Esophagus mucosa (tissue), 1 donor: ENCODE results near the gene KIRREL3. TPM values are rescaled to one million over a fixed set of nuclear protein-coding genes. Genes with fewer than 3 reads are reported as not detected.
A peak's percentile ranks its signal among the peaks of the same experiment; 100 is the strongest.

Experiments
- ATAC-seq: fragments of 200-7000 bp; cut with Tn5 transposase; one replicate; pipeline ENCODE4 v1.9.1; 2020
- total RNA-seq: library from RNA; stranded (reverse); gene quantifications from one replicate; pipeline ENCODE4 v1.2.4, GENCODE V29; 2023
- donor health status: DM: yes; HTN: yes; CAD: no.

The KIRREL3 gene
- total RNA-seq, 1 donor from 2014 or later, result 0.36 TPM

DNA sequence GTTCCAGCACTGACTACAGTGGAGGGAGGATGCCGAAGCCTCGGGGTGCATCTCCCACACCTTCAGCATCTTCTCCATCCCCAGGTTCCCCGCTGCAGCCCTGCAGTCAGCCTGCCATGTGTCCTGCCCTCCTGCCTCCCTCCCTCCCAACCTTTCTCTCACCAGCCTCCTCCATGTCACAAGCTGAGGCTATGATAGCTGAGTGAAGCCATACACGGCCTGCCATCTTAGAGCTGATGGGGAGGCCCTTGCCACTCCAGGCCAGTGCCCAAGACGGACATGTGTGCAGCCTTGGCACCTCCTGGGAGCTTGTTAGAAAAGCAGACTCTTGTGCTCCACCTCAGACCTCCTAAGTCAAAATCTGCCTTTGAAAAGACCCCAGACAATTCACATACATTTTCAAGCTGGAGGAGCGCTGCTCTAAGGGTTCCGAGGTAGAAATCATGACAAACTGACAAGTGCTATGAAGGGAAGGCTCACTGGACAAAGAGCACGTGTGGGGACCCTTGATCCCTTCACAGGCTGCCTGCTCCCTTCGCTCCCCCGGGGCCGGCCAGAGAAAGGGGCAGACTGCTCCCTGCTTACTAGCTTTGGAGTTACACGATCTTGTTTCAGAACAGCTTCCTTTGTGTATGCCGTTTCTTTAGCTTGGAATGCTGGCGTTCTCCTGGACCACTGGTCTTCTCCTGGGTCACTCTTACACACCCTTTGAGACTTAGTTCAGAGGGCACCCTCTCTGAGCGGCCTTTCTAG, 521.2 kb downstream of the KIRREL3 start:
- ATAC-seq, result no peak

DNA sequence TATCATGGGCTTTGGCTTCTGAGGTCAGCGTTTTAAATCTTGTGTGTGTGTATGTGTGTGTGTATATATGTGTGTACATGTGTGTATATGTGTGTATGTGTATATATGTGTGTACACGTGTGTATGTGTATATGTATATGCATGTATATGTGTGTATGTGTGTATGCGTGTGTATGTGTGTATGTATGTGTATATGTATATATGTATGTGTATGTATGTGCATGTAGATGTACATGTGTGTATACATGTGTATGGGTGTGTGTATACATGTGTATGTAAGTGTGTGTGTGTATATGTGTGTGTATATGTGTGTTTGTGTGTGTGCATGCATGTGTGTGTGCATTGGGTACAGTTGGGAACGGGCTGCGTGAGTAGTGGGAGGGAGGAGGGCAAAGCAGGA, 522.1 kb downstream of the KIRREL3 start:
- ATAC-seq, result no peak

DNA sequence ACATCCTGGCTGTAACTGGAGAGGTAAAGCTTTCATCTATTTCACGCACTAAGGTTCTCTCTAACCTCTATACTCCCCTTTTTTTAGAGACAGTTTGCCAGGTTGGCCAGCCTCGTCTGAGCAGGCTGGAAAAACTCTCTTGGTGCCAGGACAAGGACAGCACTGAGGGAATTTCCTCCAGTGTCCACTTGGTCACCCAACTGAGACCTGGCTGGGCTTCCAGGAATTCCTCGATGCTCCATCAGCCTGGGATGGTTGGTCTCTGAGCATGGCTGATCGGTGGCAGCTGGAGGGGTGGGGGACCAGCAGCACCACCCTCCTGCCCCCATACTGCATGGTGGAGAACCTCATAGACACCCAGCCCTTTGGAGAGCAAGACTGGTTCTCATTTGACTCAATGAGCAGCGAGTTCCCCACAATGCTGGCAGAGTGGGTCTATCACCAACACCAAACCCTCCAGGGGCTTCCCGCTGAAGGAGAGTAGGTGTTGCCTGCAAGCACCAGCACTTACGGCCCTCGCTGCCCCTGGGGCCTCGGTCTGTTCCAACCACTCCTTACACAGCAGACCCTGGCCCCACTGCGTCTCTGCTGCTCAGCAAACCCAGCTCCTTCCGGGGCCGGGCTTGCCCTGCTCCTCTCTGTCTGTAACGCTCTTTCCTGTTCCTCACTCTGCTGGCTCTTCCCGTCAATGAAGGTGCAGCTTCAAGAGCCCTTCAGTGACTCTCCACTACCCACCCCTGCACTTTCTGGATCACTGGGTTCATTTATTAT, 522.9 kb downstream of the KIRREL3 start:
- ATAC-seq, result no peak

DNA sequence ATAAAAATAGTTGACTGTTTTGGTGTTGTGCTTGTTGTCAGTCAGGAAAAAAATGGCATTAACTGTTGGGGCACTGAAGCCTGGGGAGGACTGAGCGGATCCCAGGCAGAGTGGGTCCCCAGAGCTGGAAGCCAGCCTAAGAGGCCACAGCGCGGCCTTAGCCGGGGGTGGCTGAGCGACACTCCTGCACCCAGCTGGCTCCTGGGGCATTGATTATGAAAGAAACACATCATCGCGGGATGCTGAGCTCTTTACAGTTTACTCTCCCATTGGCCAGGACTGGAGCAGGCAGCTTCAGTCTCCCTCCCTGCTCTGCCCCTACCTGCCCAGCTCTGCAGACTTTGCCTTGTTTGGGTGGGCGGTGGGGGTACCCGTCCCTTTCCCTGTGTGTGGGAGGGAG, 523.6 kb downstream of the KIRREL3 start:
- no peak for ATAC-seq

DNA sequence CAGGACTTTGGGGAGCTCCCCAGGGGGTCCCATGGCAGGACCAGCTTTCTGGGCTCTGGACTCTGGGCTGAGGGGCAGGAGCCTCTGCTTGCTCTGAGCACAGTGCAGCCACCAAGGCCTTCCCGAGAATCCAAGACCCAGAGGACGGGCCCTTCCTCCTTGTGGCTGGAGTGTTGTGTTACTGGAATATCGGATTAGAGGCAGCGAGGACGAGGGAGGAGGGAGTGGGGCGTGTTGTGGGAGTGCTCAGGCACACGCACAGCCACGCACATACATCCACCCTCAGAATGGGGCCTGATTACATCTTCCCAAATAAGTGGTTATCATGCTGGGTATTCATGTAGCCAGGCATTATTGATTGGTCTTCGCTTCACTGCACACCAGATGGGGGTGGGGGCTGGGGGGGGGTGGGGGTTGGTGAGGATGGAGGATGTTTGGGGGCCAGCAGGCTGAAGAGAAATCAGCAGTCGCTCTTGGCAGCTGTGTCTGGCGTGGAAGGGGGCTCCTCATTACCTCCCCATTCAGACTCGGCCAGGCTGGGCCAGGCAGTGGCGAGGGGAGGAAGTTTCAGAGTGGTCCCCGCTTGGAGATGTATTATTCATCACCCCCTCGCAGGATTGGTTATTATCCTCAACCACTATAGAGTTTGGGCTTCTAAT, 524.2 kb downstream of the KIRREL3 start:
- no peak for ATAC-seq

DNA sequence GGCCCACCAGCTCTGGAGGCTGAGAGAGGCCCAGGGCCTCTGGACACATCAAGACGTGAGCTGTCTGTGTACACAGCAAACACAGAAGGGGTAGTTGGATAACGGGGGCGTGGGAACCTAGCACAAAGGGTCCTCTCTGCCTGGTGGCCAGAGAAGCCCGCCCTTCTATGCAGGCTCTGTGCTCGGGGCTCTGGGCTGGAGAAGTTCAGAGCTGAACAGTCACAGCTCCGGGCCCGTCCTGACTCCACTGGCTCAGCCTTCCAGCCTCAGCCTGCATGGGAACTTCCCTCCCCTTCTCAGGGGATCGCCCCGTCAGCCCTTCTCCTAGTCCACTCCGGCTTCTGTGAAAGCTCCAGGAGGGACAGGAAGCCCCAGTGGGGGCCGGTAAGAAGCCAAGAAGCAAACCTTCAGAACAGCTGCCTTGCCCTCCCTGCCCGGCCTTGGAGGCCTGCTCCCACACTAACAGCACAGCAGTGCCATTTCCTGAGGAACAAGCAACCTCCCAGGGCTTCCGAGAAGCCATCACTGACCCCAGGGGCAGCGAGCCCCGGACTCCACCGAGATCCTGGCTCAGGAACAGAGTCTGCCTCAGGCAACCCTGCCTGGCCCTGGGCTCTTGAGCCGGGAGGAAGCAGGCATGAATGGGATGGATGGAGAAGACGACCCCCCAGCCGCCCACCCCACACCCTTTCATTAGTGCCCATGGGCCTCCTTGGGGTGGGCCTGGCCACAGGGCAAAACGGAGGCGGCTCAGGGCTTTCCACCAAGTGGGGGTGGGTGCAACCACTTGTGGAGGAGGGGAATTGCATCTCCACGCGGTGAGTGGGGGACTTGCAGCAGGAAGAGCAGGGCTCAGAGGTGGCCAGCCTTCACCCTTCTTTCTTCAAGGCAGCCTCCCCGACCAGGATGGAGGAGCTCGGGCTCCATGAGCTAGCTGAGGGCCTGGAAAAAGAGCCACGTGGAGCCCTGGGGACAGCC, 525.3 kb downstream of the KIRREL3 start:
- ATAC-seq, result peak; percentile 15

DNA sequence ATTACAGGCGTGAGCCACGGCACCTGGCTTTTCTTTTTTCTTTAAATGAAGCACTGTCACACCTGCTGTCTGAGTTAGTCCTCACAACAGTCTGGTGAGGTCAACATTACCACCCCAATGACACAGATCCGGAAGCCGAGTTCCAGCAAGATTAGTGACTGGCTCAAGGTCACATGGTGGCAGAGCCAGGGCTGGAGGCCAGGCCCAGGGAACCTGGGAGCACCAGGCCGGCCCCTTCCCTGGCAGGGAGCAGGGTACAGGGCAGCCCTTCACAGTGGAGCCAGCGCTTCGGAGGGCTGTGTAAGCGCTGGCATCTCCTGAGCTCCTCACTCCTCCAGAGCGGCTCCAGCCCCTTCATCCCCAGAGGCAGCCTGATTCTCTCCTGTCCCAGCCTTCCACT, 526.4 kb downstream of the KIRREL3 start:
- peak; percentile 56 for ATAC-seq

DNA sequence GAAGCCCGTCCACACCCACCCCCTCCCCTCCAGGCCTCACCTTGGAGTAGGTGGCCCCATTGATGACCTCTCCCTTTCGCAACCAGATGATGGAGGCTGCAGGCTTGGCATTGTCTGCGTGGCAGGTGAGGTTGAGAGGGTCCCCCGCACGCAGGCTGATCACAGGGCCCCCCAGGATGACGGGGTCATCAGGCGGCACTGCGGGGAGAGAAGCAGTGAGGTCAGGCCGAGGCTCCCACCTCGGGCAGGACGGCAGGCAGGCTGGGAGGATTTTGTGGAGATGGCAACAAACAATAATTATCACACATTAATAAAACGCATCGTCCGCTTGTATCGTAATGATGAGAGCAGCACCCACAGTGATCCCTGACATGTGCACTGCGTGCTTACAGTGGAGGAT, 527.3 kb downstream of the KIRREL3 start:
- ATAC-seq, result no peak

DNA sequence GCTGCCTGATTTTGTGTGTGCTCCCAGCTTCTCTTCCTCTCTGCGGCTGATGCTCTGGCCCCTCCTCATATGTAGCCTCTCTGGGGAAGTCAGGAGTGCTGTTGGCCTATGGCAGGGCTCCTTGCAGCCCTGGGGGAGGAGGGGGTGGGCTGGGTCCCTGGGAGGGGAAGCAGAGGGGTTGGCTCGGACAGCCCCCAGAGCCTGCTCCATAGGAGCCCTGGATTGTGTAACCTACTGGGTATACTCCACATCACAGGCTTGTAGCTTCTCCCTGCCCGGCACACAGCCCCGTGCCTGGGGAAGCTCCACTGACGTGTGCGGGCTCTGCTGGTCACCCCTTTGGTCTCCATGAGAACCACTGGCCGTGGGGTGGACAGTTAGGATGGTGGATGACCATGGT, 531.3 kb downstream of the KIRREL3 start:
- no peak for ATAC-seq

DNA sequence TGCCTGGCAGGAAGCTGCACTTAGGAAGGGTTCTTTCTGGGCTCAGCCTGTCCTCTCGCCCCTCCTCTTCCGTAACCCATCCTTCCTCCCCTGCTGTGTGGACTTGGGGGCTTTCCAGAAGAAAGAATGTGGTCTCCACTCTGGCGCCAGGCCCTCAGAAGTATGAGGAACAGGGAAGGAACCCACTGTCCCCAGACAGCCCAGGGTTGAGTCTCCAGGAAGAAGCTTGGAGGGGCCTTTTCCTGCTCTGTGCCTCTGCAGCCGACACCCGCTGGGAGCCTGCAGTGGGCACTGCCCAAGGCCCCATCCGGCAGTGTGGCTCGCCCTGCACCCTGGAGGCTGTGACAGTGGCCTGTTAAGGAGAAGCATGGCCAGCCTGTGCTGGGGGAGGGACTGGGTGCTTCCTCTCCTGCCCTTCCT, 532.5 kb downstream of the KIRREL3 start:
- ATAC-seq, result peak; percentile 53

DNA sequence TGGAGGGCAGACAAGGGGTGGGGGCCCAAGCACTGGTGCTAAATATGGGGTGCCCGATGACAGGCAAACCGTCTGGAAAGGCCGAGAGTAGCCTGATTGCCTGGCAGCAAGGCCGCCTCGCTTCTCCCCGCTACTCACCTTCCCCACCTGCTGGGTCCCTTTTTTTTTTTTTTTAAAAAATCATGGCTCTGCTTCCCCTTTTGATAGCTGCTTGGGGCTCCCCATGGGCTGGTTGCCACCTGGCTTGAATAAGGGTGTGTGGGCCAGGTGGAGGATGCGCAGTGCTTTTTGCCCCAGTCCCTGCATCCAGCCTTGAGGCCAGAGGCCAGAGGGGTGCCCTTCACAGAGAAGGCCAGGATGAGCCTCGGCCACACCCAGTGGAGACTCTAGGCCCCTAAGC, 533.1 kb downstream of the KIRREL3 start:
- no peak for ATAC-seq

DNA sequence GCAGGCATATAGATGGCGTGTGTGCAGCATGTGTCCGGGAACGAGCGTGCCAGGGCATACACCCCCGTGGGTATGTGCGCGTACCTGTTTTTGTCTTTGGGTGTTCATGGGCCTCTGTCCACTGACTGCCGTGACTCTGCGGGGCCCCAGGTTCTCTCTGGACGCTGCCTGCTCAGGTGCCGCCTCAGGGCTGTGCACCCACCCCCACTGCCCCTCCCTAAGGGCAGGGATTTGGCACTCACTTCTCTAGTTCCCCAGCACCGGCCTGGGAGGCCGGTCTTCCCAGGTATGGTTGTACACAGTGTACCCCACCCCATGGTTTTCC, 533.6 kb downstream of the KIRREL3 start:
- ATAC-seq, result no peak

DNA sequence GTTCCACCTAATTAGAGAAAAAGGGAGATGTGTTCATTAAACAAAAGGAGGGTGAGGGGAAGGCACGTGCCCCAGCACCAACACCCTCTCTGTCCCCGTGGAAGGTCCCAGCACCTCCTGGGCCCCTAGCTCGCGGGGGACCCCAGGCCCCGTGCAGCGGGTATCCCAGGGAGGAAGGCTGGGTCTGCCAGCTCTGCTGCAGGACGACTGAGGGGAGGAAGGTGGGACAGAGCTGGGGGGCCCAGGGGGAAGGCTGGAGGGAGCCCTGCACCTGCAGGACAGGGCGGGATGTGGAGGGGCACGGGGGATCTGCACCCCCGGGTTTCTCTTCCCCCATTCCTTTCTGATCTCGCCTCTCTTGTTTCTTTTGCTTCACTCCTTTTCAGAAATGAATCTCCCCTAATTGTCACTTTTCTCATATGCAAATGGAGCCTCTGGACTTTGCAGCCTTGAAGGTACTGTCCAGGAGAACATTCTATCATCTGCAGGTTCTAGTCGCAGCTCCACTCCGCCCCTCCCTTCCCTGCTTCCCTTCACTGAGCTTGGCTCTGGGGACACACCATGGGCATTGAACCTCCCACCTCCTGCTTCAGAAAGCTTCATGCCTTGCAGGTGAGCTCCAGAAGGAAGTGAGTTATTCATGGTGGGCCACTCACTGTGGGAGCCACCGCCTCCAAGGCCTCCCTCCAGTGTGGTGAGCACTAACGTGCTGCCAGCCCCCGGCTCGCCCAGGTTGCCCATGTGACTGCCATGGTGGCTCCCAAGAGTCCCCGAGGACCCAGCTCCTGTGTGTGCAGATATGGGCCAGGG, 534.1 kb downstream of the KIRREL3 start:
- no peak for ATAC-seq

DNA sequence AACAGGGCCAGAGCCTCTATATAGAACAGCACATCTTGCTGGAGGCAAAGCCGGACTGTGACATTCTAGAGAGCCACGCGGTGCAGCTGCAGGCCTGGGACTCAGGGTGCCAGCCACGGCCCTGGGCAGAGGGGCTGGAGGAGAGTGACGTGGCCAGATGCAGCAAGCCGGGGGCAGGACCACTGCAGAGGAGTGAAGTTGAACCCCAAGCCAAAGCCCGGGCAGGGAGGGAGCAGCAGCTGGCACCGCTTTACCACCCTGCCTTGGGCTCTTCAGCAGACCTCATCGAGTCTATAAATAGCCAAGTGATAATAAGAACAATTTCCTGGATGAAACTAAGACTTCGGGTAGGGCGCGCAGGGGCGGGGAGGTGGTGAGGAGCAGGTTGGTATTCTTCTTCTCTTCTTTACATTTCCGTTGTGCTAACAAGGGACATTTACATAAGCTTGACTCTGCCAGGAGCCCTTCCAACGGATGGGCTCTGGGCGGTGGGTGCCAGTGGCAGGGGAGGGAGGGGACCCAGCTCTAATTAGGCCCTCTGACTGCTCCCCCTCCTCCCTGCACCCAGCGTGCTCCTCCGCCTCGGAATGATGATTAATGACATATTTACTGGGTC, 534.9 kb downstream of the KIRREL3 start:
- ATAC-seq, result peak; percentile 9

DNA sequence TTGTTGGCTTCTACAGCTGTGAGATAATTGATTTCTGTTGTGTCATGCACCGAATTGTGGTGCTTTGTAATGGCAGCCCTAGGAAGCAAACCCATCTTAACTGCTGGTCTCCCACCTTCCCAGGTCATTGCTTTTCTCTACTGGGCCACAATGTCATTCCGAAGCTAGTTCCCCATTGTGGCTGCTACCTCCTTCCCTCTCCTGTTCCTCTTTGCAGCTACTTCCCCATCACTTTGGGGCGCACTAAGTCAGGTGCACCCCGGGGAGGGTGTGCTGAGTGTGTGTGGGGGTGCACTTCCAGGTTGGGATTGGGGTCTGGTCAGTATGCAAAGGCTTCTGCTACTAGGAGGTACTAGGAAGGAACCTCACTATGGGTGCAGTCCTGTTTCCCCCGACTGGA, 535.8 kb downstream of the KIRREL3 start:
- ATAC-seq, result no peak

DNA sequence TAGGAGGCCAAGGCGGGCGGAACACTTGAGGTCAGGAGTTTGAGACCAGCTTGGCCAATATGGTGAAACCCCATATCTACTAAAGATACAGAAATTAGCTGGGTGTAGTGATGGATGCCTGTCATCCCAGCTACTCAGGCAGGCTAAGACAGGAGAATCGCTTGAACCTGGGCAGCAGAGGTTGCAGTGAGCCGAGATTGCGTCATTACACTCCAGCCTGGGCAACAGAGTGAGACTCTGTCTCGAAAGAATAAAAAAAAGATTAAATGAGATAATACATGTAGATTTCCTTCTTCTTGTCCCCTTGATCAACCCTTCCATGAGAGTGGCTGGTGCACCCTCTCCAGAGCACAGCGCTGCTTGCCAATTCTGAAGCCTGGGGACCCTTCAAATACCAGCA, 538.1 kb downstream of the KIRREL3 start:
- no peak for ATAC-seq

DNA sequence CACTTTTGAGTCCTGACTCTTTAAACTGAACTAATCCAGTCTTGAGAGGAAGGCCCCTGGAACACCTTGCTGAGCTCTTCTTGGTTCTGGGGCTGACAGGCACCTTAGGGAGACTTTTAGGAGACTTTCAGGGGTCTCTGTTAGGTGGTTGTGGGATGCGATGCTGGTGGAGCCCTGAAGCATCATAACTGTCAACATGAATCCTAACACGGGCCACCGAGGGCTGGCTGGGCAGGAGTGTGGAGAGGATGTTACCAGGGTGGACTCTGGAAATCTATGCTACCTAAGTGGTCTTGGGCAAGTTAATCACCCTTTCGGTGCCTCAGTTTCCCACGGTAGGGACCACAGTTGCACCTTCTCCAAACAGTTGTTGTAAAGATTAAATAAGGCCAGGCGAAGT, 538.6 kb downstream of the KIRREL3 start:
- ATAC-seq, result no peak

DNA sequence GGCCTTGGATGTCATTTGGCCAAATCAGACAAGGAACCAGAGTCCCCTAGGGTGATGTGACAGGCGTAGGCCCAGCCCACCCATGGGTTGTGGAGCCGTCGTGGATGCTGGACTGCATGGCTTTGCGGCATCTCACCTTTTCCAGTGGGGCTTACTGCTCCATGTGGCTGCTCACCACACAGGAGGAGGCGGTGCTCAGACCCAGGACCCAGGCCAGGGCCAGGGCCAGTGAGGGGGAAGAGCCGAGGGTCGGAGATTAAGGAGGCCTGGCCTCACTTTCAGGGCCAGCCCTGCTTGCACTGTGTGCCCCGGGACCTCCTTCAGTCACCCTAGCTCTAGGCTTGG, 539.5 kb downstream of the KIRREL3 start:
- ATAC-seq, result no peak

DNA sequence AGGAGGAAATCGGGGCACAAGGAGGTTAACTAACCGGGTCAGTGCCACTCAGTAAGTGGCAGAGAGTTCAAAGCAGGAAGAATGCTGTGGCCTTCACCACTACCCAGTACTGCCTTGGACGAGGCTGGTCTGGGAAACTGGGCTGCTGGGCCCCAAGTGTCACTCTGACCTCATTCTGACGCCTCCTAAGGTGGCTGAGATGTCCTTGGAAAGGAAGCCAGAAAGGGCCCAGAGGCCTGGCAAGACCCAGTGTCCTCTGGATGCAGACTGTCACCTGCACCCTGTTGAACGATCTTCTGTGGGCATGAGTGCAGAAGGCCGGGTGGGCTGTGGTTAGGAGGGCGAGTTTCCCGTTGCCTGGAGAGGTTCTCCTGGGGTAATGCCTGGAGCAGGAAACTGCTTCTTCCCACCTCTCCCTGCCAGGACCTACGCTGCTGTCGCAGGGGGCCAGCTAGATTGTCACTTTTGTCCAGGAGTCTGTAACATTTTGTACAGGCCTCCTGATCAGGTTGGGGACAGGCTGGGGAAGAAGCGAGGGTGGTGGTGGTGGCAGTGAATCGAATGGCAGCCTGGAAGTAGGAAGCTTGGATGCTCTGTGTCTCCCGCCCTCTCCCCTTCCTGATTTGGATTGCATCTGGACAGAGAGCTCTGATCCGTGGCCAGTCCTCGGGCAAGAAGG, 540.0 kb downstream of the KIRREL3 start:
- no peak for ATAC-seq

DNA sequence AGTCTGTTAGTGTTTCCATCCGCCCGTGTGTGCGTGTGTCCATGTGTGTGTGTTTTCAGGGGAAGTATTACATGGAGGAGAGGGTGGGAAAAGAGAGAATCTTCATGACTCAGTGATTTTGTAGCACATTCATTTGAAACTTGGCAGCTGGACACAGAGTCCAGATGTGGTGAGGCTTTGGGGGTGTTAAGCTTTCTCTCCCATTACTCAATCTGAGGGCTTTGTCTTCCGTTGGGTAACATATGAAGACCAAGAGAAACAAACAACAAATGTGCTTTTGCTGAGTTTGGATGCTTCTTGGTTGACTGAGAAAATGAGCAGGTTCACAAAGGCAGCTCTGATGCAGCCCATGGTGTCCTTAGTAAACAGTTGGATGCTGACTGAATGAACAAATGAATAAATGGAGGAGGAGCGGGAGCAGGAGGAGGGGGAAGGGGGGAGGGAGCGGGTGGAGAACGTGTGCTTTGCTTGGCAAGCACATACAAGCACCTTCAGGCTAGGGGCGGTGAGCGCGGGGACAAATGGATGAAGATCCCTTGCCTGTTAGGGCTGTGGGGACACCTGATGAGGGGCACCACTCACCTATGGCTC, 540.8 kb downstream of the KIRREL3 start:
- ATAC-seq, result no peak
